ENCODE data around the gene TMC1. TPM values are rescaled to one million over a fixed set of nuclear protein-coding genes. Genes with fewer than 3 reads are reported as not detected.
"Not testable (repeated sequence)": the region's sequence is repeated elsewhere in the genome, so short reads cannot be mapped to it uniquely, and the experiment has no call there.

The TMC1 gene
- under 0.01 and 1.3 TPM in 2 replicates for total RNA-seq

DNA sequence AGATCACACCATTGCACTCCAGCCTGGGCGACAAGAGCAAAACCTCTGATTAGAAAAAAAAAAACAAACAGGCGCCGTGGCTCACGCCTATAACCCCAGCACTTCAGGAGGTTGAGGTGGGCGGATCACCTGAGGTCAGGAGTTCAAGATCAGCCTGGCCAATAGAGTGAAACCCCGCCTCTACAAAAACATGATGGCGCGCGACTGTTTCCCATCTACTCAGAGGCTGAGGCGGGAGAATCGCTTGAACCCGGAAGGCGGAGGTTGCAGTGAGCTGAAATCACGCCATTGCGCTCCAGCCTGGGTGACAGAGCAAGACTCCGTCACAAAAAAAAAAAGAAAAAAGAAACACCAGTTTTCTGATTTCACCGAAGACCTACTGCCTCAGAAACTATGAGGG lies at the start of gene TMC1:
Gene TMC1 (plus strand): TSS at position 193 of the 400 bp plus-strand sequence. CDS start 127,041 bp downstream, outside the sequence.
- H3K4me3 ChIP-seq (ENCODE audit: low read depth, low read length); DNase-seq (ENCODE audit: low read depth): not testable (repeated sequence)

DNA sequence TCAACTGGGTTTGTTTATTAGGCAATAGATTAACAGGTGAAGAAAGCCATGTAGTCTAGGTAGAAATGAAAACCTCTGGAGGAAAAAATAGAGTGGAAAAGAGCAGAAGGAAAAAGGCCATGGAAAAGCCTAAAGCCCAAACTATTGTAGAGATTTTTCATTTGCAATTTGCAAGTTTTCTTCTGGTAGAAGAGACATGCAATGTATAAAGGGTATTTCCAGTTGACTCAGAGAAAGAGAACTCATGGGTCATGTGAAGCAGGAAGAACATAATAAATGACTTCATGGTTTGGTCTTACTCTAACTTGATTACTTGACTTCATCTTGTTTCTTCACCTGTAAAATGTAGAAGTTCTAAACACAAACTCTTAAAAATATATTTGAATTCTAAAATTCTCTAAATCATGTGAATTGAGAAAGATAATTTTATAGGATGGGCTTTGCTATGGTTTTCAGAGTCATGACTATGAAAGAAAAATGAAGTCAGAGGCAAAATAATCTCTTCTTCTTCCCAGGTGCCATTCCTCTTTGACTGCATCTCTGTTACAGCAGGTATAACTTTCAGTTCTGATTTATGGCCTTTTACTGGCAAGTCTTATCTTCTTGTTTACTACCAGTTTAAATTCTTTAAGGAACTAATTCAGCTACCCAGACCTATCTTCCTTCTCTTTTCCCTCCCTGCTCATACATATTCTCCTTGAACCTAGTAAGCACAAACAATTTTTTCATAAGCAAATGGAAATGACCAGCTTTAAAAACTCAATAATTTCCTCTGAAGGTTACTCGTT lies 47.7 kb upstream of the TMC1 start:
- DNase-seq (ENCODE audit: low read depth): peak; percentile 61
- TF ChIP-seq, protein P1, sequence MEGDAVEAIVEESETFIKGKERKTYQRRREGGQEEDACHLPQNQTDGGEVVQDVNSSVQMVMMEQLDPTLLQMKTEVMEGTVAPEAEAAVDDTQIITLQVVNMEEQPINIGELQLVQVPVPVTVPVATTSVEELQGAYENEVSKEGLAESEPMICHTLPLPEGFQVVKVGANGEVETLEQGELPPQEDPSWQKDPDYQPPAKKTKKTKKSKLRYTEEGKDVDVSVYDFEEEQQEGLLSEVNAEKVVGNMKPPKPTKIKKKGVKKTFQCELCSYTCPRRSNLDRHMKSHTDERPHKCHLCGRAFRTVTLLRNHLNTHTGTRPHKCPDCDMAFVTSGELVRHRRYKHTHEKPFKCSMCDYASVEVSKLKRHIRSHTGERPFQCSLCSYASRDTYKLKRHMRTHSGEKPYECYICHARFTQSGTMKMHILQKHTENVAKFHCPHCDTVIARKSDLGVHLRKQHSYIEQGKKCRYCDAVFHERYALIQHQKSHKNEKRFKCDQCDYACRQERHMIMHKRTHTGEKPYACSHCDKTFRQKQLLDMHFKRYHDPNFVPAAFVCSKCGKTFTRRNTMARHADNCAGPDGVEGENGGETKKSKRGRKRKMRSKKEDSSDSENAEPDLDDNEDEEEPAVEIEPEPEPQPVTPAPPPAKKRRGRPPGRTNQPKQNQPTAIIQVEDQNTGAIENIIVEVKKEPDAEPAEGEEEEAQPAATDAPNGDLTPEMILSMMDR (IDR thresholded peaks at IDR 0.05; ENCODE audit: insufficient read depth, low read depth, low read length): no peak

DNA sequence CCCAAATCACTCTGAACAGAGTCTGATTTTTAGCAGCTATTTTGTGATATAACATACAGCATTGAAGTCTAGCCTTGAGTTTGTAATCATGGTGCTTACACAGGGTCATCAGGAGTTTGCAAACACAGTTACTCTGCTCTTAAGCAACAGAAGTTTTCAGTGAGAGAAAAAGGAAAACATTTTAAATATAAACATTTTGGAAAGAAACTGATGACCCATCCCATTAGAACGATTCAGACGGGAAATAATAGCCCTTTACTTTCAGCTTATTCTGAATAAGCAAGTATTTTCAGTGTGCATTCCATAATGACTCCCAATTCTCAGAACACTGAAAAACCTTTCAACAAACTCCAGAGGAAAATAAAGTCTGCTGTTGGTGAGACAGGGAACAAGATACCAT lies 46.7 kb upstream of the TMC1 start:
- TF ChIP-seq, protein P1 (IDR thresholded peaks at IDR 0.05; ENCODE audit: insufficient read depth, low read depth, low read length): no peak
- no peak overlapping the region for H3K4me3 ChIP-seq (ENCODE audit: low read depth, low read length)
- DNase-seq (ENCODE audit: low read depth): peak; percentile 81

More for the DNA sequence above, 47.7 kb upstream of the TMC1 start:
- H3K4me3 ChIP-seq (ENCODE audit: low read depth, low read length): no peak overlapping the region

DNA sequence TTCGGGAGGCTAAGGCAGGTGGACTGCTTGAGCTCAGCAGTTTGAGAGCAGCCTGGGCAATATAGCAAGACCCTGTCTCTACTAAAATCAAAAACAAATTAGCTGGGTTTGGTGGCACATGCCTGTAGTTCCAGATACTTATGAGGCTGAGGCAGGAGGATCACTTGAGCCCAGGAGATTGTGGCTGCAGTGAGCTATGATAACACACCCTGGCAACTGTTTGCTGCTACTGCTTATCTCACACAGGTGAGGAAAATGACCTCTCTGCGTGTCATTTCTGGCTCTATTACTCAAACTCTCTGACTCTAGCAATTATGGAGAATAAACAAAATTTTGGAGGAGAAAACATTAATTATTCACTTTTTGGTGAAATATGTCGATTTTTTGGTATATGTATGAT lies 45.3 kb upstream of the TMC1 start:
- no peak overlapping the region for H3K4me3 ChIP-seq (ENCODE audit: low read depth, low read length)
- TF ChIP-seq, protein P1 (IDR thresholded peaks at IDR 0.05; ENCODE audit: insufficient read depth, low read depth, low read length): no peak
- no peak for DNase-seq (ENCODE audit: low read depth)

DNA sequence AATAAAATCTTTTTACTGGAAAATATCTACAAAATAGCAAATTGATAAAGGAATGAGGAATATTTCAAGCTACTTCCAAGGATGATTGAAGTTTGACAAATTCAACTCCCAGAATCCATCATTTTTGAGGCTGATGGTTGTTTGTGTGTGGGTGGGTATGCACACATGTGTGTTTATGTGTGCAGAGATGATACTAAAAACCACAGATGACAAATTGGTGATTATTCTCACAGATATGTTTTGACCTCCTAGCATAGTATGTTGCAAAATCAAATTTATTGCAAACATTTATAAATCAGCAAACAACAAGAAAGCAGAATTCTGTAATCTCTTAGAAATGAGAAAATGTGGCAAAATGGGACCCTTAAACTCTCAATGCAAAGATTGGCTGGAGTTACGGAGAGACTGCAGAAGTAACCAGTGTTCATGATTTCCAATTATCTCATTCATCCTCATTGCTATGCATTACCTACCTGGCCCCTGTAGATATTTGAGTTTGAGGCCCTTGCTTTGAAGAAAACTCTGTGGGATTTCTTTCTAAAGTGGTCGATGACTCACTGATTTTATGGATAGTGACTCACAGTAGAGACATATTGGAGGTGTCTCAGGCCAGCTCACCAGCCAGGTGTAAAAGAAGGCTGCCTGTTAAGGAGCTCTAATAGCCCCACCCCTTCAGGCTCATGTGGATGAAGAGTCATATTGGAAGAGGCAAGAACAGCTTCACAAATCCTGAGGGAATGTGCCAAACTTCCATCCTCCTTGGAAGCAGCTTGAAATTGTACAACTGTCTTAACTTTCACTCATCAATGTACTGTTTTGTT lies 44.6 kb upstream of the TMC1 start:
- peak; percentile 77 for DNase-seq (ENCODE audit: low read depth)
- TF ChIP-seq, protein P1 (IDR thresholded peaks at IDR 0.05; ENCODE audit: insufficient read depth, low read depth, low read length): no peak
- no peak overlapping the region for H3K4me3 ChIP-seq (ENCODE audit: low read depth, low read length)

DNA sequence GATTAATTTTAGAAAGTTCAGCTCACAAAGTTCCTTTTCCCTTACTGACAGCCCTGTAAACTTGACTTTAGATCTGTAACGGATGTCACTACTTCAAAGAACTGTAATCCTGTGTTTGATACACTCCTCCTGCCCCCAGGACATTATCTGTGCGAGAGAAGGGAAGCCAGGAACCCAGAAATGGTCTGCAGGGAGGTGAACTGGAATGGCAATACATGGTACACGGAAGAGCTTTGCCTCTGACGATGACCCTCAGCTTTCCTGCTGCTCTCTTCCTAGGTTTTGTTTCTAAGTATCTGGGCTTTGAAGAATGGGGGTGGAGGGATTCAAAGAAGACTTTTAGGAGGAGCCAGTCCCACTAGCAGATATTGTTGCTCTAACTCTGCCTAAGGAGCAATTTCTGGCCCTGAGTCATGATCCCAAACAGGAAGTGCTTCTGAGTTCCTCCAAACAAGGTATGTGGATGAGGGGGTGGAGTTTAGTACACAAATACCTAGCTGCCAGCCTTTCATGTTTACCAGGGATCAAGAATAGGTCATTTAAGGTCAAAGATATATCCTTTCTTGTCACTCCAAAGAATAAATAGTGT lies 43.4 kb upstream of the TMC1 start:
- no peak overlapping the region for H3K4me3 ChIP-seq (ENCODE audit: low read depth, low read length)
- TF ChIP-seq, protein P1 (IDR thresholded peaks at IDR 0.05; ENCODE audit: insufficient read depth, low read depth, low read length): no peak
- peak; percentile 55 for DNase-seq (ENCODE audit: low read depth)

DNA sequence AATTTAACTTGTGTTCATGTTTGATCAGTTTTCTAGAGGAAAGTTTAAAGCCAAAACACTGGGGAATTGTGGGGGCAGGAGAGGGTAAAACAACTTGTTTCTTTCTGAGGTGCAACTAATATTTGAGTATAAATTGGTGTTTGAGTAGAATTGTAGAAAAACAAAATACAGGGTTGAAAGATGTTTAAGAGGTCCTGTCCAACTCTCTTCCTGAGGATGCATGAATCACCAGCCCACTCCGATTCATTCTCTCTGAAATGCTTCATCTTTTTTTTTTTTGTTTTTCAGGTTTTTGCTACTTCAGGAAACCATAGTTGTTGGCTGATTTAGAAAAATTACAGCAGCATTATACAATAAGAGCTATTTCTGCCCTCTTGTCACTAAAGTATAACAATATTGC lies 42.4 kb upstream of the TMC1 start:
- TF ChIP-seq, protein P1 (IDR thresholded peaks at IDR 0.05; ENCODE audit: insufficient read depth, low read depth, low read length): no peak
- H3K4me3 ChIP-seq (ENCODE audit: low read depth, low read length): no peak overlapping the region
- no peak for DNase-seq (ENCODE audit: low read depth)

DNA sequence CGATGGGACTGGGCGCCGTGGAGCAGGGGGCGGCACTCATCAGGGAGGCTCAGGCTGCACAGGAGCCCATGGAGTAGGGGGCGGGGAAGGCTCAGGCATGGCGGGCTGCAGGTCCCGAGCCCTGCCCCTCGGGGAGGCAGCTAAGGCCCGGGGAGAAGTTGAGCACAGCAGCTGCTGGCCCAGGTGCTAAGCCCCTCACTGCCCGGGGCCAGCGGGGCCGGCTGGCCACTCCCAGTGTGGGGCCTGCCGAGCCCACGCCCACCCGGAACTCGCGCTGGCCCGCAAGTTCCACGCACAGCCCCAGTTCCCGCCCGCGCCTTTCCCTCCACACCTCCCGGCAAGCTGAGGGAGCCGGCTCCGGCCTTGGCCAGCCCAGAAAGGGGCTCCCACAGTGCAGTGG lies 41.1 kb upstream of the TMC1 start:
- not testable (repeated sequence) for DNase-seq (ENCODE audit: low read depth)

More for the DNA sequence above, 41.1 kb upstream of the TMC1 start:
- not testable (repeated sequence) for H3K4me3 ChIP-seq (ENCODE audit: low read depth, low read length)

Data from fibroblast of villous mesenchyme (primary cell).